ENCODE data around the gene IER5.

DNA sequence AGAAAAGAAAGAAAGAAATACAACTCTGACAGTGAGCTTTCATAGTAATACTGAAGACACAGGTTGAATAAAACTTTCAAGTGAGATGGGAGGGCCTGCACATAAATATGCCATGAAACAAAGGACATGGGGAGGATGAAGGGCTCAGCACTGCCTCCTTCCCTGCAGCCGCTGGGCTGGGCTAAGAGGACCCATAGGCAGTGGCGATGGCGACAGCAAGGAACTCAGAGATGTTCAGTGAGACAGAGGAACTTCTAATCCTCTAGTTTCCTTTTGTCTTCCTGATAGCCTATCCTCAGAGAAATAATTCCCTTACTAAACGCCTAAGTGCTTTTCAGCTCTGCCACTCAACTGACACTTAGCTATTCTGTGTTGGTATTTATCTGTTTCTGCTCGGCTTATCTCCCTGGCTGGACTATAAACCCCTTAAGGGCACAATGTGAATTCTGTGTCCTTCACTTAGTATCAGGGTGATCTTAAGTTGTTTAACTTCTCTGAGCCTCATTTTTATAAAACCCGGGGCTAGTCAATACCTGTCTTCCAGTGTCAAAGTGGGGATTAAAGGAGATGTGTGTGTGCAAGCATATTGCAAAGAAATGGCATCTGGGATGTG lies 24.4 kb upstream of the IER5 start:
- TF ChIP-seq, protein P1, sequence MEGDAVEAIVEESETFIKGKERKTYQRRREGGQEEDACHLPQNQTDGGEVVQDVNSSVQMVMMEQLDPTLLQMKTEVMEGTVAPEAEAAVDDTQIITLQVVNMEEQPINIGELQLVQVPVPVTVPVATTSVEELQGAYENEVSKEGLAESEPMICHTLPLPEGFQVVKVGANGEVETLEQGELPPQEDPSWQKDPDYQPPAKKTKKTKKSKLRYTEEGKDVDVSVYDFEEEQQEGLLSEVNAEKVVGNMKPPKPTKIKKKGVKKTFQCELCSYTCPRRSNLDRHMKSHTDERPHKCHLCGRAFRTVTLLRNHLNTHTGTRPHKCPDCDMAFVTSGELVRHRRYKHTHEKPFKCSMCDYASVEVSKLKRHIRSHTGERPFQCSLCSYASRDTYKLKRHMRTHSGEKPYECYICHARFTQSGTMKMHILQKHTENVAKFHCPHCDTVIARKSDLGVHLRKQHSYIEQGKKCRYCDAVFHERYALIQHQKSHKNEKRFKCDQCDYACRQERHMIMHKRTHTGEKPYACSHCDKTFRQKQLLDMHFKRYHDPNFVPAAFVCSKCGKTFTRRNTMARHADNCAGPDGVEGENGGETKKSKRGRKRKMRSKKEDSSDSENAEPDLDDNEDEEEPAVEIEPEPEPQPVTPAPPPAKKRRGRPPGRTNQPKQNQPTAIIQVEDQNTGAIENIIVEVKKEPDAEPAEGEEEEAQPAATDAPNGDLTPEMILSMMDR (IDR thresholded peaks at IDR 0.05), result no peak
- TF ChIP-seq RORB (CRISPR knock-in tag; IDR thresholded peaks at IDR 0.05) (no peak), MAX (CRISPR knock-in tag; IDR thresholded peaks at IDR 0.05) (no peak), TP53 (CRISPR knock-in tag; IDR thresholded peaks at IDR 0.05) (no peak), NFYB (CRISPR knock-in tag; conservative IDR thresholded peaks at IDR 0.05; ENCODE audit: low read depth) (no peak), MLX (CRISPR knock-in tag; IDR thresholded peaks at IDR 0.05) (no peak), MXD4 (CRISPR knock-in tag; IDR thresholded peaks at IDR 0.05; ENCODE audit: borderline replicate concordance) (no peak), NR1H2 (CRISPR knock-in tag; IDR thresholded peaks at IDR 0.05) (no peak), NR2C2 (CRISPR knock-in tag; IDR thresholded peaks at IDR 0.05) (no peak), ATF6 (CRISPR knock-in tag; IDR thresholded peaks at IDR 0.05) (no peak), ARID4B (CRISPR knock-in tag; IDR thresholded peaks at IDR 0.05; ENCODE audit: borderline replicate concordance) (no peak), ATF3 (CRISPR knock-in tag; conservative IDR thresholded peaks at IDR 0.05) (no peak), USF1 (CRISPR knock-in tag; IDR thresholded peaks at IDR 0.05) (no peak), ZNF138 (CRISPR knock-in tag; conservative IDR thresholded peaks at IDR 0.05) (no peak)
